Thymus (tissue), 11 donors: ENCODE data around the gene C14orf93. TPM values are rescaled to one million over a fixed set of nuclear protein-coding genes. Genes with fewer than 3 reads are reported as not detected.
"Not testable (repeated sequence)": the region's sequence is repeated elsewhere in the genome, so short reads cannot be mapped to it uniquely, and the experiment has no call there.

ENCODE experiments used
- DNase-seq, 9 donors: peaks; one replicate each; pipeline ENCODE4 v3.0.0-alpha.2; 2013; ENCODE audit warnings: low spot score in 9 of 9, low read depth in 6 of 9, missing footprints in 1 of 9
- H3K27ac ChIP-seq, 2 donors: one replicate each; pipeline ENCODE4 v1.5.1; 2013; ENCODE audit warnings: control low read depth in 1 of 2, low read depth in 1 of 2, low read length in 1 of 2, mild to moderate bottlenecking in 1 of 2, moderate library complexity in 1 of 2
- H3K27me3 ChIP-seq, 2 donors: one replicate each; pipeline ENCODE4 v1.5.1; 2013; ENCODE audit warnings: low read length in 1 of 2; ENCODE audit not compliant: control insufficient read depth in 2 of 2, insufficient read depth in 1 of 2
- H3K36me3 ChIP-seq, 2 donors: one replicate each; pipeline ENCODE4 v1.5.1; 2013; ENCODE audit warnings: low read length in 1 of 2, mild to moderate bottlenecking in 1 of 2, moderate library complexity in 1 of 2; ENCODE audit not compliant: control insufficient read depth in 2 of 2, insufficient read depth in 2 of 2
- H3K4me1 ChIP-seq, 2 donors: one replicate each; pipeline ENCODE4 v1.5.1; 2013; ENCODE audit warnings: low read length in 2 of 2; ENCODE audit not compliant: control insufficient read depth in 2 of 2, insufficient read depth in 2 of 2
- H3K4me3 ChIP-seq, 2 donors: one replicate each; pipeline ENCODE4 v1.5.1; 2013; ENCODE audit warnings: low read length in 2 of 2, control low read depth in 1 of 2, mild to moderate bottlenecking in 1 of 2
- H3K9me3 ChIP-seq, 2 donors: one replicate each; pipeline ENCODE4 v1.5.1; 2013; ENCODE audit warnings: low read length in 1 of 2, mild to moderate bottlenecking in 1 of 2; ENCODE audit not compliant: control insufficient read depth in 2 of 2, insufficient read depth in 1 of 2
- WGBS: extraction: QIAGEN DNeasy Blood & Tissue Kit; methylation state at CpG from one replicate; pipeline ENCODE4 v1.1.7; 2013; 5-methylcytosine and 5-hydroxymethylcytosine counted together
- polyA plus RNA-seq: library from polyadenylated mRNA; stranded (reverse); fragments of 200-250 nt; gene quantifications from one replicate; pipeline ENCODE4 v1.2.3, GENCODE V29; 2013
- total RNA-seq: library from RNA; stranded (reverse); fragments of 120-200 nt; gene quantifications from one replicate; pipeline ENCODE4 v1.2.4, GENCODE V29; 2013
- donor health status: healthy.

The C14orf93 gene
- total and polyA plus RNA-seq, 2 donors = 17.5 to 23.8 TPM

DNA sequence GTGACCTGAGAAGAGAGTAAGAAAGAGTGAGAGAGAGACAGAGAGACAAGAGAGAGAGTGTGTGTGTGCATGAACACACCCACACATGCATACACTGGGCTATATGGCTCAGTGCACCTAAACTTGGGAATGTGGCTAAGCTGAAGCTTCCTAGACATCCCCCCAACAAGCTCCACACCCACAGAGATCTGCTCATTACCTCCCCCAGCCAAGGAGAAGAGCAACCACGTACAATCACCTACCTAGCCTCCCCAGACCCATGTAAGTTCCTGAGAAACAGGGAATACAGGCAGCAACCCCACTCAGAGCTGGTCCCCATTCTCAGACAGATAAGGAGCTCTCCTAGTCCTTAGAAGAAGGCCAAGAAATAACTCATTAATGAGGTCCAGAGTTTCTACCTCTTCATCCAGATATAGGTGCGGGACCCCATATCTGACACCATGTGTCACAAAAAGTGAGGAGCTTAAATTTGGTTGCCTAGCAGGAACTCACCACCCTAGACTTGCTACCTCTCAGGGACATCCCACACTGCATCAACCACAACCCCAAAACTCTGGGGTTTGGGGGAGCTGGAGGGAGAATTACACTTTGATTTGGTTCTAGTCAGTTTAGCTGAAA lies 37.5 kb downstream of the C14orf93 start:
- 95% methylated on average over 2 of the region's 2 CpGs for WGBS
- Histone ChIP-seq H3K4me3 (no peak overlapping the region), H3K9me3 (no peaks in the 10 kb centered on the region), H3K4me1 (peaks cover 0 to 4% of the 10 kb centered on the region in 2 donors), H3K36me3 (peaks cover 3 to 13% of the 10 kb centered on the region in 2 donors), H3K27me3 (no peaks in the 10 kb centered on the region), H3K27ac (no peak overlapping the region)
- no peak for DNase-seq

GRCh38 chr14:22971152-22971551 lies 38.8 kb downstream of the C14orf93 start:
- Histone ChIP-seq H3K27me3 (no peaks in the 10 kb centered on the region), H3K36me3 (peaks cover 3 to 13% of the 10 kb centered on the region in 2 donors), H3K9me3 (no peaks in the 10 kb centered on the region), H3K4me1 (no peaks in the 10 kb centered on the region), H3K4me3 (no peak overlapping the region), H3K27ac (no peak overlapping the region)
- WGBS = 98% methylated on average over 1 of the region's 1 CpG
- DNase-seq = no peak

DNA sequence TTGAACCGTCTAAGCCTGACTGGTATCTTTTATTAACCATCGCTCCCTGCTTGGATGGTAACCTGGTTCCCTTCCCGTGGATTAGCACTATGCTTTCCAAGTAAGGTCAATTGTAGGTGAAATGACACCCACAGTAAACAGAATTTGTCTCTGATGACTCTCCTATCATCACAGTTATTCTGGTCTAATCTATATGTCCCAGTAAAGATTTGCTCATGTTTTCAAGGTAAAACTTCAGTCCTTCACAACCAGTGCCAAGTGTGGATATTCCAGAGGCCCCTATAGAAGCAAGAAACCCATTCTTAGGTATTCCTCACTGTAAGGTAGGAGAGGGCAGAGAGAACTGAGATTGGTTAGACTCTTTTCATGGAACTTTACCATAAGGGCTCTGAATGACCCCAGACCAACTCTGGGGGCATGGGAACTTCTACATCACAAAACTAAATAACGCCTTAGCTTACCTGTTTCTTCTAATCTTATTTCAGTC lies 43.1 kb downstream of the C14orf93 start:
- DNase-seq = no peak
- Histone ChIP-seq H3K9me3 (no peaks in the 10 kb centered on the region), H3K36me3 (peaks cover 0 to 3% of the 10 kb centered on the region in 2 donors), H3K4me3 (no peak overlapping the region), H3K27me3 (no peaks in the 10 kb centered on the region), H3K4me1 (no peaks in the 10 kb centered on the region), H3K27ac (no peak overlapping the region)
- WGBS = 88% methylated on average over 4 of the region's 4 CpGs

DNA sequence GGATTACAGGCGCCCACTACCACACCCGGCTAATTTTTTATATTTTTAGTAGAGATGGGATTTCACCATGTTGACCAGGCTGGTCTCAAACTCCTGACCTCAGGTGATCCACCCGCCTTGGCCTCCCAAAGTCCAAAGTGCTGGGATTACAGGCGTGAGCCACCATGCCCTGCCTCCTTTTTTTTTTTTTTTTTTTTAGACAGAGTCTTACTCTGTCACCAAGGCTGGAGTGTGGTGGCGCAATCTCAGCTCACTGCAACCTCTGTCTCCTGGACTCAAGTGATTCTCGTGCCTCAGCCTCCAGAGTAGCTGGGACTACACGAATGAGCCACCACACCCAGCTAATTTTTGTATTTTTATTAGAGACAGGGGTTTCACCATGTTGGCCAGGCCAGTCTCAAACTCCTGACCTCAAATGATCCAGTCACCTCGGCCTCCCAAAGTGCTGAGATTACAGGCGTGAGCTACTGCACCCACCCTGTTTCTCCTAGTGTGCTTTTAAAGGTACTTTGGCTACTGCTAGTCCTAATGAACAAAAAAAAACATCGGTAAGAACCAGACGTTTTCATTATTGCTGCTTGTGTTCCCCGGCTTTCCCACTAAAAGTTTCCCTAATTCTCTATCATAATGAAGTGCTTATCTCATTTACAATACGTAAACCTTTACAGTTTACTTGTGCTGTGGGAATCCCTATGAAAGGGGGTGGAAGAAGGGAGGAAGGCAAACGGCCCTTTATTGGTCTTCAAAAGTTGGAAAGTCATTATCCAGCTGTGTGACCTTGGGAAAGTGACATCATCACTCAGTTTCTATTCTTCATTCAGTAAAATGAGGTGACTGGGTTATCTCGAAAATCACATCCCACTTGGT lies 43.8 kb downstream of the C14orf93 start:
- not testable (repeated sequence) for H3K4me3 ChIP-seq, DNase-seq, H3K27me3 ChIP-seq, H3K36me3 ChIP-seq, H3K4me1 ChIP-seq, H3K27ac ChIP-seq, H3K9me3 ChIP-seq
- 92% methylated on average over 15 of the region's 15 CpGs for WGBS

- no peaks in the 10 kb centered on the region for H3K36me3 ChIP-seq
- no peak overlapping the region for H3K4me3 ChIP-seq
- no peaks in the 10 kb centered on the region for H3K9me3 ChIP-seq
- H3K4me1 ChIP-seq = peaks cover 0 to 3% of the 10 kb centered on the region in 2 donors
- H3K27ac ChIP-seq = no peak overlapping the region
- WGBS = 98% methylated on average over 6 of the region's 6 CpGs
- DNase-seq = no peak
- H3K27me3 ChIP-seq = no peaks in the 10 kb centered on the region
Measured at GRCh38 chr14:22962061-22962676, 47.8 kb downstream of the C14orf93 start.

DNA sequence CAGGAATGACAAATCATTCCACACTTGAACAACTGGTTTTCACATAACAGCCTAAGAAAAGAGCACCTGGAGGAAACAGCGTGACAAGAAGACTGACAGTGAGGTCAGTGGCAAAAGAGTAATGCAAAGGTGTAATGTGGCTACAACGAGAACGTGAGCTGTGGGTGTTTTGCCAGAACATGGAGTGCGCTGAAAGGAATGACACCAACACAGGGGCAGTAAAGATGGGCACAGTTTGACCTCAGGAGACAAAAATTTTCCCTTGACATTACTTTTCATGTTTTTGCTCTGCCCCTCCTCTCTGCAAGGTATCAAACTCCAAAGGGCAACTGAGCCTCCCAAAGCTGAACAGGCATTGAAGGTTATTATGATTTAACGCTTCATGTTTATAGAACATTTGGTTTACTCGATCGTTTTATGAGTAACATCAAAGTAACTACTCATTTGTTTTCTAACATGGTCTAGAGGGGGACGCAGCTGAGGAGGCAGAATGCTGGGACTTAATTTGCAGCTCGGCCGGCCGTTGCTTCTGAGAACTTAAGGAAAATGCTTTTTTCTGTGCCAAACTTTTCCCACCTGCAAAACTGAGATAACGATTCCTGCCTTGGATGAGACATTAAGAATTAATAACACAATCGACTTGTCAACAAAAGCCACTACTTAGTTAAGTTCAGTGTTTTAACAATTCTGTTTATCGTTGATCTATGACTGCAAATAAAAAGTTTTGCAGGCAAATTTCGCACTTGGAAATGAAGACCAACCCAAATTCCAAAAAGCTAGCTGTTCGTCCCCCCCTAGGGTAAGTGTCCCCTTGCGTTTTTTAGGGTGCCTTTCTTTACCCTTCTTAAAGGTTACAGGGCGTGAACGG lies 54.0 kb downstream of the C14orf93 start:
- 41% methylated on average over 19 of the region's 19 CpGs for WGBS
- Histone ChIP-seq H3K4me1 (peaks cover 3 to 14% of the 10 kb centered on the region in 2 donors), H3K9me3 (peaks cover 0 to 4% of the 10 kb centered on the region in 2 donors), H3K27ac (peak overlapping the region; percentile 91 to 98), H3K36me3 (peaks cover 5 to 12% of the 10 kb centered on the region in 2 donors), H3K4me3 (peak overlapping the region; percentile 95 to 97), H3K27me3 (no peaks in the 10 kb centered on the region)
- DNase-seq = no peak

DNA sequence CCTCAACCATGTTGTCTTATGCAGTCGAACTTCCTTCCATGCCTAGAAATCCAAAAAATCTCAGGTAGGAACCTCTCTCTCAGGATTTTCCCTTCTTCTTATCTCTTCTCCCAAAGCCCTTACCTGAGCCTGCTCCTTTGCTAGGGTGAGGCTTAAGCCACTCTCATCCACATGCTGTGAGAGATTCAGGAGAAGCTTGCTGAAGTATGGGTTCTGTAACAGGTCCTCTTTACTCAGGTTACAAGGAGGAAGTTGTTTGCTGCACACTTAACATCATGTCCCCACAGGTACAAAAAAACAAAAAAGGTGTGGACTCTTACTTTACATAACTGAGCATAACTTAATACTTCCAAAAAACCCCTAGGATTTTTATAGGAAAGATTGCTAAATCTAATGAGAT lies 57.5 kb downstream of the C14orf93 start:
- no peak for DNase-seq
- Histone ChIP-seq H3K36me3 (peaks cover 10 to 30% of the 10 kb centered on the region in 2 donors), H3K27me3 (no peaks in the 10 kb centered on the region), H3K9me3 (peaks cover 0 to 4% of the 10 kb centered on the region in 2 donors), H3K4me1 (peaks cover 3 to 14% of the 10 kb centered on the region in 2 donors), H3K4me3 (no peak overlapping the region), H3K27ac (no peak overlapping the region)
- 96% methylated on average over 1 of the region's 1 CpG for WGBS

DNA sequence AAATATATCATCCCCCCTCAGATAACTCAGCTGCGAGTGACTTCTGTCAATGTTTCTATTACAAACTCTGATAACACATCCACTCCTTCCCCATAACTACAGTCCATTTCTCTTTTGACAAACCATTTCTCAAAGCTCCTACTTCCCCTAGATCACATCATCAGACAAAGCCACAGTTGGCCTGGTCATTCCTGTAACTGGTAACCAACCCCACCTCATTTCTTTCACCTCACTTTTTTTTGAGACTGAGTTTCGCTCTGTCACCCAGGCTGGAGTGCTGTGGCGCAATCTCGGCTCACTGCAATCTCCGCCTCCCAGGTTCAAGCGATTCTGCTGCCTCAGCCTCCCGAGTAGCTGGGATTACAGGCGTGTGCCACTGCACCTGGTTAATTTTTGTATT lies 58.1 kb downstream of the C14orf93 start:
- not testable (repeated sequence) for H3K27me3 ChIP-seq, H3K27ac ChIP-seq, H3K4me1 ChIP-seq, DNase-seq, H3K9me3 ChIP-seq, H3K4me3 ChIP-seq
- 96% methylated on average over 8 of the region's 8 CpGs for WGBS
- H3K36me3 ChIP-seq = peaks cover 12 to 36% of the 10 kb centered on the region in 2 donors
